Measurements from ENCODE around the gene EPB41L2. TPM values are rescaled to one million over a fixed set of nuclear protein-coding genes. Genes with fewer than 3 reads are reported as not detected.
A peak's percentile ranks its signal among the peaks of the same experiment; 100 is the strongest.

EPB41L2 gene
- total RNA-seq, 1 donor: 47.4 TPM

- no peaks in the 10 kb centered on the region for H4K20me1 ChIP-seq (ENCODE audit: insufficient read depth, low read length)
- peak; percentile 91 for TF ChIP-seq CTCF (IDR thresholded peaks at IDR 0.05; ENCODE audit: extremely low read depth, low read depth, low read length)
- peak; percentile 36 for DNase-seq (ENCODE audit: insufficient read length, low spot score, missing footprints)
These were observed 177.5 kb downstream of the EPB41L2 start for GRCh38 chr6:130885392-130886192.

GRCh38 chr6:130882370-130882769, 180.7 kb downstream of the EPB41L2 start:
- no peak for TF ChIP-seq CTCF (IDR thresholded peaks at IDR 0.05; ENCODE audit: extremely low read depth, low read depth, low read length)
- no peak overlapping the region for H3K4me2 ChIP-seq (ENCODE audit: insufficient read depth, low read length)
- H3K27ac ChIP-seq (ENCODE audit: low read depth, low read length): no peak overlapping the region
- H4K20me1 ChIP-seq (ENCODE audit: insufficient read depth, low read length): no peaks in the 10 kb centered on the region
- H3K4me3 ChIP-seq (ENCODE audit: insufficient read depth, low read length): no peak overlapping the region
- no peaks in the 10 kb centered on the region for H3K4me1 ChIP-seq (ENCODE audit: insufficient read depth, low read length)
- DNase-seq (ENCODE audit: insufficient read length, low spot score, missing footprints): no peak
- H3K9me3 ChIP-seq (ENCODE audit: low read depth, low read length): no peaks in the 10 kb centered on the region
- H3K36me3 ChIP-seq (ENCODE audit: insufficient read depth, low read length): peaks cover 11% of the 10 kb centered on the region
- no peaks in the 10 kb centered on the region for H3K27me3 ChIP-seq (ENCODE audit: insufficient read depth, low read length)
- H3K79me2 ChIP-seq (ENCODE audit: insufficient read depth, low read length): no peaks in the 10 kb centered on the region
- H2AFZ ChIP-seq (ENCODE audit: low read length): no peak overlapping the region

More at GRCh38 chr6:130885392-130886192, 177.5 kb downstream of the EPB41L2 start:
- Histone ChIP-seq H3K4me1 (ENCODE audit: insufficient read depth, low read length) (peaks cover 5% of the 10 kb centered on the region), H3K9me3 (ENCODE audit: low read depth, low read length) (no peaks in the 10 kb centered on the region), H3K27ac (ENCODE audit: low read depth, low read length) (no peak overlapping the region), H3K79me2 (ENCODE audit: insufficient read depth, low read length) (no peaks in the 10 kb centered on the region), H3K27me3 (ENCODE audit: insufficient read depth, low read length) (no peaks in the 10 kb centered on the region), H3K4me3 (ENCODE audit: insufficient read depth, low read length) (no peak overlapping the region), H2AFZ (ENCODE audit: low read length) (no peak overlapping the region), H3K4me2 (ENCODE audit: insufficient read depth, low read length) (no peak overlapping the region), H3K36me3 (ENCODE audit: insufficient read depth, low read length) (peaks cover 11% of the 10 kb centered on the region)

DNA sequence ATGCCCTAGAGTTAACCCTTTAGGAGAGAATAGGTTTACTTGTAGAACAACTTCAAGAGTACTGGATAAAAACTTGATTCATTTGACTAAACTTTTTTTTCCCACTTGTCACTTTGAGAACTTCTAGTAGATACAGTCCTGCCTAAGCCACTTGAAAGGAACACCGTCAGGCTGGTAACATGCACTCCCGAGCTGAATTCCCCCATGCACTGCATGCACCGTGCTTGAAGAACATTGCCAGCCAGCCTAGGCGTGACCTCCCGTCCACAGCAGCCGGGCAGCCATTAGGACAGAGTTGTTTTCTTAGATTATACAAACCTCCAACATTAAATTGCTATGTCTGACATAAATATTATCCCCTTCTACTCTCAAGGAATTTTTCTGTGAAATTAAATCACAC, 183.2 kb downstream of the EPB41L2 start:
- no peak for DNase-seq (ENCODE audit: insufficient read length, low spot score, missing footprints)
- Histone ChIP-seq H3K4me1 (ENCODE audit: insufficient read depth, low read length) (no peaks in the 10 kb centered on the region), H3K27me3 (ENCODE audit: insufficient read depth, low read length) (no peaks in the 10 kb centered on the region), H2AFZ (ENCODE audit: low read length) (no peak overlapping the region), H3K4me2 (ENCODE audit: insufficient read depth, low read length) (no peak overlapping the region), H3K27ac (ENCODE audit: low read depth, low read length) (no peak overlapping the region), H3K4me3 (ENCODE audit: insufficient read depth, low read length) (no peak overlapping the region), H3K36me3 (ENCODE audit: insufficient read depth, low read length) (peaks cover 11% of the 10 kb centered on the region), H4K20me1 (ENCODE audit: insufficient read depth, low read length) (no peaks in the 10 kb centered on the region), H3K79me2 (ENCODE audit: insufficient read depth, low read length) (no peaks in the 10 kb centered on the region), H3K9me3 (ENCODE audit: low read depth, low read length) (no peaks in the 10 kb centered on the region)
- TF ChIP-seq CTCF (IDR thresholded peaks at IDR 0.05; ENCODE audit: extremely low read depth, low read depth, low read length): no peak

DNA sequence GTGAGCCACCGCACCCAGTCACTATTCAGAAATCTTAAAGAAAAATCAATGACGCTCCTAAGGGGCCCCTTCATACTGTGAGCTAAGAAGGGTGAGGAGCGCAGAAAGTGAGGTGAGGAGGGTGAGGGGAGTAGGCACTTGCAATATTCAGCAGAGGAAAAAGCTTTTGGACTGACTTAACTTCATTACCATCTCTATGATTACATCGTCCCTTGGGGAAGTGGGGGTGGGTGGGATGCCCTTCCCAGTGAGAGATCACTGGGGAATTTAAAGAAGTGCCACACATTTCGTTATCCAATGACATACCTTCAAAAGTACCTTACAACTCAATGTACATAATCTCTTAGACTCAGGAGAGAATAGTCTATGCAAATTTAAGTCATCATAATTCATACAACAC, 189.3 kb downstream of the EPB41L2 start:
- no peak for TF ChIP-seq CTCF (IDR thresholded peaks at IDR 0.05; ENCODE audit: extremely low read depth, low read depth, low read length)
- Histone ChIP-seq H3K79me2 (ENCODE audit: insufficient read depth, low read length) (no peaks in the 10 kb centered on the region), H3K27me3 (ENCODE audit: insufficient read depth, low read length) (no peaks in the 10 kb centered on the region), H3K4me2 (ENCODE audit: insufficient read depth, low read length) (no peak overlapping the region), H3K27ac (ENCODE audit: low read depth, low read length) (no peak overlapping the region), H2AFZ (ENCODE audit: low read length) (no peak overlapping the region), H3K9me3 (ENCODE audit: low read depth, low read length) (no peaks in the 10 kb centered on the region), H3K36me3 (ENCODE audit: insufficient read depth, low read length) (no peaks in the 10 kb centered on the region), H3K4me3 (ENCODE audit: insufficient read depth, low read length) (no peak overlapping the region), H4K20me1 (ENCODE audit: insufficient read depth, low read length) (no peaks in the 10 kb centered on the region), H3K4me1 (ENCODE audit: insufficient read depth, low read length) (no peaks in the 10 kb centered on the region)
- DNase-seq (ENCODE audit: insufficient read length, low spot score, missing footprints): peak; percentile 11

Data from osteoblast (primary cell).